Endothelial cell (in vitro differentiated cells): ENCODE measurements around the gene TRPM3. TPM values are rescaled to one million over a fixed set of nuclear protein-coding genes. Genes with fewer than 3 reads are reported as not detected.

ENCODE experiments used
- DNase-seq: peaks from one replicate; pipeline ENCODE4 v3.0.0; 2021; ENCODE audit warnings: low spot score
- H3K27ac Mint-ChIP-seq: one replicate; pipeline ENCODE4 v1.8.0; 2021; ENCODE audit warnings: mixed read lengths, inconsistent platforms; ENCODE audit not compliant: unreplicated experiment
- H3K27me3 Mint-ChIP-seq: one replicate; pipeline ENCODE4 v1.8.0; 2021; ENCODE audit warnings: mild to moderate bottlenecking, moderate library complexity, mixed read lengths, inconsistent platforms; ENCODE audit not compliant: unreplicated experiment
- H3K36me3 Mint-ChIP-seq: one replicate; pipeline ENCODE4 v1.8.0; 2021; ENCODE audit warnings: mild to moderate bottlenecking, low read depth, mixed read lengths, inconsistent platforms; ENCODE audit not compliant: unreplicated experiment
- H3K4me1 Mint-ChIP-seq: one replicate; pipeline ENCODE4 v1.8.0; 2021; ENCODE audit warnings: mild to moderate bottlenecking, mixed read lengths, inconsistent platforms; ENCODE audit not compliant: unreplicated experiment
- H3K4me3 Mint-ChIP-seq: one replicate; pipeline ENCODE4 v1.8.0; 2021; ENCODE audit warnings: mild to moderate bottlenecking, mixed read lengths, inconsistent platforms; ENCODE audit not compliant: unreplicated experiment
- H3K9me3 Mint-ChIP-seq: one replicate; pipeline ENCODE4 v1.8.0; 2021; ENCODE audit warnings: mixed read lengths, inconsistent platforms; ENCODE audit not compliant: unreplicated experiment
- total RNA-seq: library from RNA; stranded (reverse); fragmentation: NEBNext Ultra II Directional; extraction: Animal tissue kit (Norgen Biotek cat#: 25700); gene quantifications from one replicate; pipeline ENCODE4 v1.2.1, GENCODE V29; 2021; ENCODE audit not compliant: unreplicated experiment
- TF ChIP-seq, protein P1 (sequence below): fragments of 200-600 bp; sonication (generic); IDR thresholded peaks from one replicate; pipeline ENCODE4 v1.5.0; 2021; ENCODE audit warnings: antibody characterized with exemption; ENCODE audit not compliant: unreplicated experiment

The TRPM3 gene
- total RNA-seq, 1 donor from 2014 or later: 0.54 TPM

DNA sequence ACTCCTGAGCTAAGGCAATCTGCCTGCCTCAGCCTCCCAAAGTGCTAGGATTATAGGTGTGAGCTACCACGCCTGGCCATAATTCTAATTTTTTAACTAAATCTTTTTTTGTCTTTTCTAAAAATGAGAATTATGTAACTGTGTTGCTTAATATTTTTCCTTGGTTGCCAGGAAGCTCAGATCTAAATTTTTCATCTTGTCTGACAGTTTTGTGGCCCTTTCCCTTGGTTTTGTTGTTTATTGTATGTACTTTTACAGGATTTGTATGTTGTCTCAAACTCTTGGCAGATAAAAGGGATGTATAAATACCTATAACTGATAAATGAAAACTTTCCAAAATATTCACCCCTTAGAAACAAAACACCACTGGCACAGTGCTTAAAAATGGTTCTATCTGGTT, 618.7 kb downstream of the TRPM3 start:
- no peak overlapping the region for H3K27ac Mint-ChIP-seq
- TF ChIP-seq, protein P1, sequence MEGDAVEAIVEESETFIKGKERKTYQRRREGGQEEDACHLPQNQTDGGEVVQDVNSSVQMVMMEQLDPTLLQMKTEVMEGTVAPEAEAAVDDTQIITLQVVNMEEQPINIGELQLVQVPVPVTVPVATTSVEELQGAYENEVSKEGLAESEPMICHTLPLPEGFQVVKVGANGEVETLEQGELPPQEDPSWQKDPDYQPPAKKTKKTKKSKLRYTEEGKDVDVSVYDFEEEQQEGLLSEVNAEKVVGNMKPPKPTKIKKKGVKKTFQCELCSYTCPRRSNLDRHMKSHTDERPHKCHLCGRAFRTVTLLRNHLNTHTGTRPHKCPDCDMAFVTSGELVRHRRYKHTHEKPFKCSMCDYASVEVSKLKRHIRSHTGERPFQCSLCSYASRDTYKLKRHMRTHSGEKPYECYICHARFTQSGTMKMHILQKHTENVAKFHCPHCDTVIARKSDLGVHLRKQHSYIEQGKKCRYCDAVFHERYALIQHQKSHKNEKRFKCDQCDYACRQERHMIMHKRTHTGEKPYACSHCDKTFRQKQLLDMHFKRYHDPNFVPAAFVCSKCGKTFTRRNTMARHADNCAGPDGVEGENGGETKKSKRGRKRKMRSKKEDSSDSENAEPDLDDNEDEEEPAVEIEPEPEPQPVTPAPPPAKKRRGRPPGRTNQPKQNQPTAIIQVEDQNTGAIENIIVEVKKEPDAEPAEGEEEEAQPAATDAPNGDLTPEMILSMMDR: no peak
- peaks cover 3% of the 10 kb centered on the region for H3K4me1 Mint-ChIP-seq
- no peaks in the 10 kb centered on the region for H3K9me3 Mint-ChIP-seq
- H3K27me3 Mint-ChIP-seq: peaks cover 6% of the 10 kb centered on the region
- no peak overlapping the region for H3K4me3 Mint-ChIP-seq
- H3K36me3 Mint-ChIP-seq: no peaks in the 10 kb centered on the region
- no peak for DNase-seq

DNA sequence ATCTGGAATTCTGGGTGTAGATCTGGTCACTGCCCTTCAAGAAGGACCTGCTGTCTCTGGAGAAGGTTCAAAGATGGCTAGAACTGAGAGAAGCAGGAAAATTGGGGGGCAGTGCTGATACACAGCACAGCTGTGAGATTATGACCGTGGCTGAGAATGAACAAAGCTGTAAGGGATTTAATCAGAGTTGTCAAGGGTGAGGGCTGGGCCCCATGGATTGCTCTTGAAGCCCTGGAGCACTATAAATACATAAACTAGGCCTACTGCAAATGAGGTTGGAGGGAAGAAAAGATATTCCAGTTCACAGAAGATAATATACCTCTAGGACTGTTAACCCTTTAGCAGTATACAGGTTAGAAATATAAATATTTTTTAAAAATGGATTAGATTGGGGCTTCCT, 620.6 kb downstream of the TRPM3 start:
- no peak overlapping the region for H3K4me3 Mint-ChIP-seq
- peaks cover 9% of the 10 kb centered on the region for H3K27me3 Mint-ChIP-seq
- no peaks in the 10 kb centered on the region for H3K9me3 Mint-ChIP-seq
- no peaks in the 10 kb centered on the region for H3K36me3 Mint-ChIP-seq
- H3K4me1 Mint-ChIP-seq: peaks cover 10% of the 10 kb centered on the region
- no peak overlapping the region for H3K27ac Mint-ChIP-seq
- no peak for DNase-seq
- TF ChIP-seq, protein P1: no peak

DNA sequence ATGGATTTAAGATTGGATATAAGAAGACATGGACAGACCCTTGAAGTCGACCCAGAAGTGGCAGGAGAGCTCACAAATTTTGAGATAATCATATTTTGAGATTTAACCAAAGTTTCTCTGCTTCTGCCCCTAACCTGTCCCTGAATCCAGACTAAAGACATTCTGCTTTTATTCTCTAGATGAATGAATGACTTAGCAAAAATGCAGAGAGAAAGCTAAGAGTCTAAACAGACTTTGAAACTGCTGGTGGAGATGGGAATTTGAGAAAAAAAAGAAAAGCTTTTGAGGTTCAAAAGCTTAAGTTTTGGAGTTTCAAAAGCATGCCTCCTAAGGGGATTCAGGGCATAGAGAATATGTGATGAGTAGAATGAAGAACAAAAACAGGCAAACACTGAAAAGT, 621.8 kb downstream of the TRPM3 start:
- TF ChIP-seq, protein P1: no peak
- no peak for DNase-seq
- Mint-ChIP-seq H3K9me3 (no peaks in the 10 kb centered on the region), H3K27ac (no peak overlapping the region), H3K4me3 (no peak overlapping the region), H3K4me1 (peaks cover 20% of the 10 kb centered on the region), H3K27me3 (peaks cover 10% of the 10 kb centered on the region), H3K36me3 (no peaks in the 10 kb centered on the region)

DNA sequence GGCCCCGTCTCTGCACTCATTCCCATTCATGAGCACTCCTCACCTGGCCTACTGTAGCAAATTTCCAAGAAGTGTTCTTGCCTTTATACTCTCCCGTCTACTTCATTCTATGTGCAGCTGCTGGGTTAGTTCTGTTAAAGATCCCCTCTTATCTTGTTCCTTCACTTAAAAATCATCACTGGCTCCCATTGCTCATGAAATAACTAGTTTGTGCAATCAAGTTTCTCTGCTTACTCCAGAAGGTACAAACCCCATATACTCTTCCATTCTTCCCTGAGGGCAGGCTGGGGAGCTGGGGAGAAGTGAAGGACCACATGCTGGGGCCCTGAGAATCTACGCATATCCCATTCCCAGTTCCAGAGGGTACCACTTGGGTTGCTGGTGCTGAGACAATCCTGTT, 622.6 kb downstream of the TRPM3 start:
- TF ChIP-seq, protein P1: no peak
- Mint-ChIP-seq H3K36me3 (no peaks in the 10 kb centered on the region), H3K27me3 (peaks cover 10% of the 10 kb centered on the region), H3K4me3 (no peak overlapping the region), H3K9me3 (no peaks in the 10 kb centered on the region), H3K27ac (no peak overlapping the region), H3K4me1 (peaks cover 28% of the 10 kb centered on the region)
- DNase-seq: no peak

DNA sequence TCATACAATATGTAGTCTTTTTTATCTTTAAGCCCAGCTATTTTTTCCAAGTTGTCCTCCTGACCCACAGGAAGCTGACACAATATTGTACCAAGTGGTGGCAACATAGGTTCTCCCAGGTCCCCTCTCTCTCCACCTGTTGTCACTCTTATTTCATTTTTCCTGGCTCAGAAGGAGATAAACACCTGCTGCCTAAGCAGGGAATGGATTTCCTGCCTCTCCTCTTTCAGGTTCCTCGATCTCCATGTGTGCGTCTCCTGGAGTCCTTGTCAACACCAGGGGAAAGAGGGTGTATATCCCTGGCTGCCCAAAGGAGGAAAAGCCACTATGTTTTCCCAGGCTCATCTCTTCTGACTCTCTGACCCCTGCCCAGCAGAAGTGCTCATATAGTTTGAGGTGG, 625.2 kb downstream of the TRPM3 start:
- no peak for DNase-seq
- TF ChIP-seq, protein P1: no peak
- no peak overlapping the region for H3K4me3 Mint-ChIP-seq
- H3K4me1 Mint-ChIP-seq: peaks cover 45% of the 10 kb centered on the region
- H3K27me3 Mint-ChIP-seq: peaks cover 11% of the 10 kb centered on the region
- peak overlapping the region; percentile 28 for H3K27ac Mint-ChIP-seq
- H3K36me3 Mint-ChIP-seq: no peaks in the 10 kb centered on the region
- no peaks in the 10 kb centered on the region for H3K9me3 Mint-ChIP-seq
